Urinary bladder (tissue), 4 donors: Measurements from ENCODE around the gene PRTFDC1. TPM values are rescaled to one million over a fixed set of nuclear protein-coding genes. Genes with fewer than 3 reads are reported as not detected.
"Not testable (repeated sequence)": the region's sequence is repeated elsewhere in the genome, so short reads cannot be mapped to it uniquely, and the experiment has no call there.

Experiments
- DNase-seq: peaks from one replicate; pipeline ENCODE4 v3.0.0-alpha.2; 2015; ENCODE audit errors: extremely low spot score
- H3K27ac ChIP-seq: one replicate; pipeline ENCODE4 v1.5.1; 2013; ENCODE audit warnings: low read depth, mild to moderate bottlenecking, moderate library complexity
- H3K36me3 ChIP-seq: one replicate; pipeline ENCODE4 v1.6.1; 2013; ENCODE audit warnings: mild to moderate bottlenecking, moderate library complexity; ENCODE audit not compliant: insufficient read depth
- H3K4me1 ChIP-seq: one replicate; pipeline ENCODE4 v1.6.1; 2013; ENCODE audit warnings: mild to moderate bottlenecking, moderate library complexity; ENCODE audit not compliant: insufficient read depth
- H3K4me3 ChIP-seq: one replicate; pipeline ENCODE4 v1.5.1; 2013; ENCODE audit warnings: low read depth, low read length
- WGBS: extraction: QIAGEN DNeasy Blood & Tissue Kit; methylation state at CpG from one replicate; pipeline ENCODE4 v1.1.7; 2013; 5-methylcytosine and 5-hydroxymethylcytosine counted together
- polyA plus RNA-seq: library from polyadenylated mRNA; stranded (reverse); fragments of 200-250 nt; gene quantifications from one replicate; pipeline ENCODE4 v1.2.3, GENCODE V29; 2013
- total RNA-seq: library from RNA; depleted of rRNA; stranded (reverse); fragments of >200 nt; gene quantifications from one replicate; pipeline ENCODE4 v1.2.3, GENCODE V29; 2014
- donor health status: healthy with polysubstance abuse.
- donor health status: healthy.

Gene PRTFDC1
- total and polyA plus RNA-seq, 2 donors = 14.6 to 29.2 TPM

DNA sequence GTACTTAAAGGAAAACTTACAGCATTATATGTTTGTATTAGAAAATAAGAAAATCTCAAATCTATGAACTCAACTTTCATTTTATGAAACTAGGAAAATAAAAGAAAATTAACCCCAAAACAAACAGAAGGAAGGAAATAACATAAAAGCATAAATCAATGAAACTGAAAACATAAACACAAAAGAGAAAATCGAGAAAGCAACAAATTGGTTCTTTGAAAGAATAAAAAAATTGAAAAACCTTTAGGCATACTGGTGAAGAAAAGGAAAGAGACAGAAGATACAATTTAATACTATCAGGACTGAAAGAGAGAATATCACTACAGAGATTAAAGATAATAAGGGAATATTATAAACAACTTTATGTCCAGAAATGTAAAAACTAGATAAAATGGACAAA, 21.2 kb downstream of the PRTFDC1 start:
- Histone ChIP-seq H3K4me3 (no peak overlapping the region), H3K4me1 (no peaks in the 10 kb centered on the region), H3K36me3 (no peaks in the 10 kb centered on the region), H3K27ac (no peak overlapping the region)
- 95% methylated on average over 1 of the region's 1 CpG for WGBS
- no peak for DNase-seq

DNA sequence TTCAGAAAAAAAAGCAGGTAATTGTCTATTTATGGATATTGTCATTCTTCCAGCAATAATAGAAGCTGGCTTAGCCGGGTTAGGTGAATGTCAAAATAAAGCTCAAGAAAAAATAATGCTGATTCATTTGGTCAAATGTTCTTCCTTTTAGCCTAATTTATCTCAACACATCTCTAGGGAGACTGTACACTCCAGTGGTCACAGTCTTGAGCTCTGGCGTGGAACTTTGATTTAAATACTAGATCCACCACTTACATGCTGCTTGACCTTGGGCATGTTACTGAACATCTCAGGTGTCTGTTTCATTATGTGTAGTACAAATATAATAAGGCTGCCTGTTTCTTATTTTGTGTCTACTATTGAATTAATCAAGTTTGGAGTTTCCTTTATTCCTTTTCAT, 22.0 kb downstream of the PRTFDC1 start:
- Histone ChIP-seq H3K36me3 (no peaks in the 10 kb centered on the region), H3K4me3 (no peak overlapping the region), H3K4me1 (no peaks in the 10 kb centered on the region), H3K27ac (no peak overlapping the region)
- WGBS = 83% methylated on average over 2 of the region's 2 CpGs
- DNase-seq = no peak

DNA sequence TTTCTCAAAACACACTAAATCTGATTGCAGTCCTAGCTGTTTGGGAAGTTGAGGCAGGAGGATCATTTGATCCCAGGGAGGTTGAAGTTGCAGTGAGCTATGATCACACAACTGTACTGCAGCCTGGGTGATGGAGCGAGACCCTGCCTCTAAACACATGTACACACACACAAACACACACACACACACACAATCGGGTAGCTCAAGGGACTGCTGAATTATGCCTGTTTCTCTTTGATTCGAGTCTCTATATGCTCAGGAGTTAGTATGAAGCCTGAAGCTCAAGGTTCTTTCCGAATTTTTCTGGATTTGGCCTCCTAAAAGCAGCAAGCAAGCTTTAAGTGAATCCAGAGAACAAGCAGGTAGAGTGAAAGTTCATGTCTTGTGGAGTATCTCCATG, 22.5 kb downstream of the PRTFDC1 start:
- no peaks in the 10 kb centered on the region for H3K4me1 ChIP-seq
- no peak overlapping the region for H3K4me3 ChIP-seq
- no peak for DNase-seq
- H3K36me3 ChIP-seq = no peaks in the 10 kb centered on the region
- 92% methylated on average over 4 of the region's 4 CpGs for WGBS
- H3K27ac ChIP-seq = no peak overlapping the region

DNA sequence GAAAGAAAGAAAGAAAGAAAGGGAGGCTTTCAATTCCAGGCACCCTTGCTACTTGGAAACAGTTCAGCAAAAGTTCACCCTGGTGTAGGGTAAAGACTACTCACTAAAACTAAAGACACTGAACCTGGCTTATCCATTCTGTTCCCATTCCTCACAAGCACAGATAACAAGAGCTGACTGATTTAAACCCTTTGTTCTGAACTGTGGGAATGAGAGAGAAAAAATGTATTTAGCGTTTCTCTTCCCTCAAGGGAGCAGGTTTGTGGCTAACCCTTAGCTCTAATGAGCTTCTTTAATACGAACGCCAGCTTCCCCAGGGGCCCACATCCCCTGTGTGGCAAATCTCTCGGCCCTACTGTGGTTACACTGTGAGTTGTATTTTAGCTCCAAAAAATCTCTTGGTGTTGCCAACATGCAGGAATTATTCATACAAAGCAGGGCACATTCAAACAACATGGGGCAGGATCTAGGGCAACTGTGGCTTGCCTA, 23.3 kb downstream of the PRTFDC1 start:
- 82% methylated on average over 4 of the region's 4 CpGs for WGBS
- Histone ChIP-seq H3K36me3 (no peaks in the 10 kb centered on the region), H3K4me3 (no peak overlapping the region), H3K4me1 (no peaks in the 10 kb centered on the region), H3K27ac (no peak overlapping the region)
- DNase-seq = no peak

DNA sequence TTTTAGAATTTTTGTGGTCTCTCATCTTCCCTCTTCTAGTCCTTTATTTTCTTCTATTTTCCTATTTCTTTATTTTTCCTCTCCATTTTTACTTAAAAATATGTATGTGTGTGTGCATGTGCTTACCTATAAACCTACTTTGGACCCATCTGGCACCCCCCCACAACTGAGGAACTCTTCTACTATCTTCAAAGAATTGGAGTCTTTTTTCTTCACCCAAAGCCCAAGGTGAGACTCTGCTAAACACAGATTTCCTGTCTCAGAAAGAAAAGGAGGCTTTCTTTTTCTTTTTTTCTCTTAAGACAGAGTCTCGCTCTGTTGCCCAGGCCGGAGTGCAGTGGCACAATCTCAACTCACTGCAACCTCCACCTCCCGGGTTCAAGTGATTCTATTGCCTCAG, 24.2 kb downstream of the PRTFDC1 start:
- H3K4me3 ChIP-seq = no peak overlapping the region

DNA sequence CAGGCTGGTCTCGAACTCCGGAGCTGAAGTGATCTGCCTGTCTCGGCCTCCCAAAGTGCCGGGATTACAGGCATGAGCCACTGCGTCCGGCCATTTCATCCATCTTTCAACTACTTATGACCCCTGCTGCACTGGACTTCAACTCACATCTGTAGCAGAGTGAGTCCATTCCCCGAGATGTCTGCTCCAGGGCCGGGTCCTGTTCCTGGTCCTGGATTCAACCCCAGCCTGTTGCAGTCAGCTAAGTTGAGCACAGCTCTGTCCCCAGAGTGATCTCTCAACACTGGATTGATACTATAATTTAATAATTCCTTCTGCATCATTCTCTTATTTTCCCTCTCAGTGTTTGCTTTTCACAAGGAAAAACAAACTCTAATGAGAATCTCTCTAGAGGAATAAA, 25.8 kb downstream of the PRTFDC1 start:
- Histone ChIP-seq H3K4me1 (no peaks in the 10 kb centered on the region), H3K27ac (no peak overlapping the region), H3K4me3 (no peak overlapping the region), H3K36me3 (no peaks in the 10 kb centered on the region)
- DNase-seq = no peak
- WGBS = 84% methylated on average over 8 of the region's 8 CpGs

More for the DNA sequence above, 24.2 kb downstream of the PRTFDC1 start:
- Histone ChIP-seq H3K27ac (no peak overlapping the region), H3K4me1 (no peaks in the 10 kb centered on the region), H3K36me3 (no peaks in the 10 kb centered on the region)
- no peak for DNase-seq
- whole genome bisulfite sequencing = 81% methylated on average over 3 of the region's 3 CpGs

DNA sequence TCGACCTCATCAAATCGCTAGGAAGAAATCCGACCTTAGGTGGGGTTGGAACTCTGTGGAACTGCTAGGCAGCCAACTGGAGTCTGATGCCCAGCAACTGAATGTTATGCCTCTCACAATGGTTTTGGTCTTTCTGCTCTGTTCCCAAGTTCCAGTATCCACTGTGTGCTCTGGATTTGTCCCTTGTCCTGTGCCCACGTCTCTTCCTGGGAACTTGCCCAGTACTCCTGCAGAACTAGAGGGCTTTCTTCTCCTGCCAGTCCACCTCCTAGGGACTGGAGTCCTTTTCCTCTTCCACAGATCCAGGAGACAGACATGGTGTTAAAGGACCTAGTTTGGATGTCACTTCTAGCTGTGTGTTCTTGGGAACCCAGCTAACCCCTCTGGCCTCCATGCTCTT, 26.6 kb downstream of the PRTFDC1 start:
- Histone ChIP-seq H3K36me3 (no peaks in the 10 kb centered on the region), H3K4me3 (no peak overlapping the region), H3K27ac (no peak overlapping the region), H3K4me1 (no peaks in the 10 kb centered on the region)
- 95% methylated on average over 4 of the region's 4 CpGs for WGBS
- no peak for DNase-seq

DNA sequence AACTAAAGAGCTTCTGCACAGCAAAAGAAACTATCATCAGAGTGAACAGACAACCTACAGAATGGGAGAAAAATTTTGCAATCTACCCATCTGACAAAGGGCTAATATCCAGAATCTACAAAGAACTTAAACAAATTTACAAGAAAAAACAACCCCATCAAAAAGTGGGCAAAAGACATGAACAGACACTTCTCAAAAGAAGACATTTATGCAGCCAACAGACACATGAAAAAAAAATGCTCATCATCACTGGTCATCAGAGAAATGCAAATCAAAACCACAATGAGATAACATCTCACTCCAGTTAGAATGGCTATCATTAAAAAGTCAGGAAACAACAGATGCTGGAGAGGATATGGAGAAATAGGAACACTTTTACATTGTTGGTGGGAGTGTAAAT, 27.9 kb downstream of the PRTFDC1 start:
- not testable (repeated sequence) for H3K36me3 ChIP-seq, H3K4me1 ChIP-seq, H3K4me3 ChIP-seq, DNase-seq, H3K27ac ChIP-seq

DNA sequence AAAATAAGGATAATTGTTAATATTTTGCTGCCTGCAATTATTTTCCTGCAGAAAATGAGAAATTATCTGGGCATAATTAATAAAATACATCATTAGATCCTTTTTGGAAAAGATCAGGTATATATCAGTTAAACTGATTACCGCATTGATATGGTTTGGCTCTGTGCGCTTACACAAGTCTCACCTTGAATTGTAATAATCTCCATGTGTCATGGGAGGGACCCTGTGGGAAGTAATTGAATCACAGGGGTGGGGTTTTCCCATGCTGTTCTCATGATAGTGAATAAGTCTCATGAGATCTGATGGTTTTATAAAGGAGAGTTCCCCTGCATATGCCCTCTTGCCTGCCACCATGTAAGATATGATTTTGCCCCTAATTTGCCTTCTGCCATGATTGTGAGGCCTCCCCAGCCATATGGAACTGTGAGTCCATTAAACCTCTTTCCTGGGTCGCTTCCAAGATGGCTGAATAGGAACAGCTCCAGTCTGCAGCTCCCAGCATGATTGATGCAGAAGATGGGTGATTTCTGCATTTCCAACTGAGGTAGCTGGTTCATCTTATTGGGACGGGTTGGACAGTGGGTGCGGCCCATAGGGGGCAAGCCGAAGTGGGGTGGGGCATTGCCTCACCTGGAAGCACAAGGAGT, 30.1 kb downstream of the PRTFDC1 start:
- WGBS = 83% methylated on average over 6 of the region's 6 CpGs
- H3K4me1 ChIP-seq, DNase-seq, H3K27ac ChIP-seq, H3K36me3 ChIP-seq, H3K4me3 ChIP-seq: not testable (repeated sequence)

DNA sequence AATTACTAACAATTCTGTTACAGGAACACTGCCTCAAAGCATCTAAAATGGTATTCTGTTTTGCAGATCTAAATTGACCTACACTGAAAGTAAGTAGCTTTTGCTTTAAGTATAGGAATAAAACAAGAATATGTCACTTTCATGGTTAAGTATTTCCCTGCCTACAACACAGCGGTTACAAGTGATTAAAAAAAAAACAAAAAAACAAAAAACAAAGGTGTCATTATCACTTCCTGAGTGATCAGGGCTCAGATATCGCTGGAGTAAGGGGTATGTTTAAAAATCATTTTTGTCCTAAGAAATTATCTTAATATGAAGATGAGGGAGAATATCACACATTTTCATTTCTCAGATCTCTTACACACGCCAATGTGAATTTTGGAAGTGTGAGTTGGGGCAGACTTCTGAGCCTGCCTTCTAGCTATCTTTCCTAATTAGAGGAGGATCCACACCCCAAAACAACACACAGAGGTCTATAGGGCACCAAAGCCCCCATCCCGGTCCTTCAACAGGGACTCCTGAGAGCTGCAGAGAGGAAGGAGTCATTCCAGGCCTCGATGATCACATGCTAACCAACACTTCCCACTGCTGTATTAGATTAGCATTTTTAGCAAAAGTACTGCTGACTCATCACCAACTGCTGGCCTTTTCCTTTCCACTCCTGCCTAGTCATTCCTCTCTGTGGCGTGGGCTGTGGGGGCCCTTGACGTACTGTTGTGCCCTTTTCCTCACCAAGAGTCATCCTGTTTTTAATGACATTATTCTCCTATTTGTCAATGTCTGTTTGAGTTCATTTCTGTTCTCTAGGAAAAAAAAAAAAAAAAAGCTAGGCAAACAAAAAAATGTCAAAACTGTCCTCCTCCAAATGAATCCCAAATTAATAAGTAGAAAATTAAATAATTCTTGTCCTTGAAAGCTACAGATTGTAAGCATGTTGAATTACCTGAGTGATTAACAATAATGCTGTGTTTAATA, 31.2 kb downstream of the PRTFDC1 start:
- 55% methylated on average over 7 of the region's 7 CpGs for WGBS
- H3K4me3 ChIP-seq = no peak overlapping the region
- H3K36me3 ChIP-seq = no peaks in the 10 kb centered on the region
- no peak overlapping the region for H3K27ac ChIP-seq
- DNase-seq = no peak
- no peaks in the 10 kb centered on the region for H3K4me1 ChIP-seq

DNA sequence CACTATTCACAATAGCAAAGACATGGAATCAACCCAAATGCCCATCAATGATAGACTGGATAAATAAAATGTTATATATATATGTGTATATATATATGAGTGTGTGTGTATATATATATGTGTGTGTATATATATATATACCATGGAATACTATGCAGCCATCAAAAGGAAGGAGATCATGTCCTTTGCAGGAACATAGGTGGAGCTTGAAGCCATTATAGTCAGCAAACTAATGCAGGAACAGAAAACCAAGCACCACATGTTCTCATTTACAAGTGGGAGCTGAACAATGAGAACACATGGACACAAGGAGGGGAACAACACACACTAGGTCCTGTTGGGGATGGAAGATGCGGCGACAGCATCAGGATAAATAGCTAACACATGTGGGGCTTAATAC, 32.2 kb downstream of the PRTFDC1 start:
- 97% methylated on average over 2 of the region's 2 CpGs for WGBS
- not testable (repeated sequence) for H3K4me3 ChIP-seq, H3K36me3 ChIP-seq, H3K27ac ChIP-seq, DNase-seq, H3K4me1 ChIP-seq

DNA sequence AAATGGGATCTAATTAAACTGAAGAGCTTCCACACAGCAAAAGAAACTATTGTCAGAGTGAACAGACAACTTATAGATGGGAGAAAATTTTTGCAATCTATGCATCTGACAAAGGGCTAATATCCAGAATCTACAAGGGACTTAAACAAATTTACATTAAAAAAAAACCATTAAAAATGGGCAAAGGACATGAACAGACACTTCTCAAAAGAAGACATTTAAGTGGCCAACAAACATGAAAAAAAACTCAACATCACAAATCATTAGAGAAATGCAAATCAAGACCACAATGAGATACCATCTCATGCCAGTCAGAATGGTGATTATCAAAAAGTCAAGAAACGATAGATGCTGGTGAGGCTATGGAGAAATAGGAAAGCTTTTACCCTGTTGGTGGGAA, 32.8 kb downstream of the PRTFDC1 start:
- DNase-seq = not testable (repeated sequence)
- 97% methylated on average over 1 of the region's 1 CpG for WGBS

DNA sequence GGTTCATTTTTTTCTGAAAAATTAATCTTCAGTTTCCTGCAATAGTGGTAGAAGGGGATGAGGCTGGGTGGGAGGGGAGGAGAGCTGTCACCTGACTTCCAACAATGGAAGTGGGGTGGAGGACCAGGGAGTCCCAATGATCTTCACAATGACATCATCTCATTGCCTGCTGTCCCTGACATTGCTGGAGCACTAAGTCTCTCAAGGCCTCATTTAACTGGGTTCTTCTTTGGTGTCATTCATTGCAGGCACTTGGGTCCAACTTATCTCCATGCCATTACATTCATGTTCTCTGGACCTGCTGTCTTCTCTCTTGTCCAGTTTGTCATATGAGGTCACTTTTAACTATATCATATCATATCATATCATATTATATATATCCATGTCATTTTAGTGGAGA, 34.4 kb downstream of the PRTFDC1 start:
- Histone ChIP-seq H3K27ac (no peak overlapping the region), H3K4me1 (no peaks in the 10 kb centered on the region), H3K4me3 (no peak overlapping the region), H3K36me3 (no peaks in the 10 kb centered on the region)
- DNase-seq = no peak

More for the DNA sequence above, 32.8 kb downstream of the PRTFDC1 start:
- not testable (repeated sequence) for H3K4me1 ChIP-seq, H3K27ac ChIP-seq, H3K4me3 ChIP-seq, H3K36me3 ChIP-seq

DNA sequence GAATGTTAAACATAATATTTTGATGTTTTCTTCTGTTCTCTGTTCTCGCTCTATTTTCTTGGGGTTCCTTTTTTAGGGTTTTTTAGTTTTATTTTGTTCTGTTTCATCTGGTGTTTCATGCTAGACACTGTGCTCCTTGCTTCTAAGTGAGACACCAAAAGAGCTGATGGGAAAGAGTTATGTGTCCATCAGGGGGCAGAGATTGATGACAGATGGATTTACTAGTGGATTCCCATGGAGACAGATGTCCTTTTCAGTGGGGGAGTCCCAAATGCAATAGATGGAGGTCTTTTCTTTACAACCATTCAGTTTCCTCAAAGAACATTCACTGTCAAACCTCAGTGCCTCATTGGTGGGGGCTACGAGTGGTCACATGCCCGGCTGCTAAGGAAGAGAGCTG, 34.9 kb downstream of the PRTFDC1 start:
- H3K4me1 ChIP-seq = no peaks in the 10 kb centered on the region
- H3K4me3 ChIP-seq = no peak overlapping the region
- DNase-seq = no peak
- H3K36me3 ChIP-seq = no peaks in the 10 kb centered on the region
- H3K27ac ChIP-seq = no peak overlapping the region
- 99% methylated on average over 3 of the region's 3 CpGs for WGBS
